HG02588 (cell line): ENCODE measurements around the gene ANTXR2.
A peak's percentile ranks its signal among the peaks of the same experiment; 100 is the strongest.

Experiments used
- ATAC-seq: cut with Tn5 transposase; IDR thresholded peaks from one replicate; pipeline ENCODE4 v1.9.1; 2021; ENCODE audit warnings: mild to moderate bottlenecking, moderate library complexity; ENCODE audit not compliant: unreplicated experiment

The ANTXR2 gene

GRCh38 chr4:80069837-80070731 lies 2.9 kb downstream of the ANTXR2 start:
- no peak for ATAC-seq

GRCh38 chr4:80069108-80069836 lies 3.8 kb downstream of the ANTXR2 start:
- no peak for ATAC-seq

DNA sequence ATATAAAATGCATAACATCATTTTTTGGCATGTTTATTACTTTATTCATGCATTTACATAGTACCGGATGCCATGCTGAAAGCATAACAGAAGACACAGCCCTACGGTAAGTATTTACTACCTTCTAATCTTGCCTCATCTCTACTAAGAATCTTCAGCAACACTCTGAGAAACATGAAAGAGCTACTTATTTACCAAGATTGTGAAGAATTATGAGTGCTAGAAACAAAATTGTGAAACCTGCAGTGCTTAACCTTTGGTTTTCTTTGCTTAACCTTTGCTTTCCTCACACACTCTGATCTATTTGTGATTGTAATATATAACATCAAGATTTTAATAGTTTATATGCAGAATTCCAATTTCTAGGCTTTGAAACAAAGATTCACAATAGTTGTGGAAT lies 7.4 kb downstream of the ANTXR2 start:
- ATAC-seq, result no peak

DNA sequence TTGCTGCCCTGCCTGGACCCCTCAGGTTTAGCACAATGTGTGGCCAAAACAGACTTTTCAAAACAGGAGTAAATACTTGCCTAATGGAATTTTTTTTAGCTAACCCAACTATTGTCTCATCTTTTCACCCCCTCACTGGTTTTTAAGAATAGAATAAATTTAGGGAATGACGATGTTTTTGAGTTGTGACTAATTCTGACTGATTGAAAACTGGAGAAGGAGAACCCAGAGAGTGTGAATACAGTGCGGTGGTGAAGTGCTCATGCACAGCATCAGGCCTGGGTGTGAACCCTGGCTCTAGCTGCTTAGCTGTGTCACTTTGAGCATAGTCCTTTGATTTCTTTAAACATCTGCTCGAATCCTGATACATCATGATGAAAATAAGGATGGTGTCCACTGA lies 10.5 kb downstream of the ANTXR2 start:
- no peak for ATAC-seq

DNA sequence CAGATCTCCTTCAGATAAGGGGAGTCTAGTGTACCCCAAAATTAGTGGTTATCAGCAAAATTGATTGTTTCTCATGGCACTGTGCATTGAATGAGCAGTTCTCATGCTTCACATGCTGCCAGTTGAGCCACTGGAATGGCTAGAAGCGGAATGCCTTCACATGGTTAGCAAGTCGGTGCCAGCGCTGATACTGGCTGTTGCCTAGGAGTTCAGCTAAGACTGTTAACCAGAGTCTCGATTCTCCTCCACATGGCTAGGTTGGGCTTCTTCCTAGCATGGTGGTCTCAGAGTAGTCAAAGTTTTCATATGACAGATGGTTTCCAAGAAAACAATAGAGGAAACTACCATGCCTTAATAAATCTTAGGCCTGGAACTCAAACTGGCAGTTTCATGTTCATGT lies 12.2 kb downstream of the ANTXR2 start:
- no peak for ATAC-seq

DNA sequence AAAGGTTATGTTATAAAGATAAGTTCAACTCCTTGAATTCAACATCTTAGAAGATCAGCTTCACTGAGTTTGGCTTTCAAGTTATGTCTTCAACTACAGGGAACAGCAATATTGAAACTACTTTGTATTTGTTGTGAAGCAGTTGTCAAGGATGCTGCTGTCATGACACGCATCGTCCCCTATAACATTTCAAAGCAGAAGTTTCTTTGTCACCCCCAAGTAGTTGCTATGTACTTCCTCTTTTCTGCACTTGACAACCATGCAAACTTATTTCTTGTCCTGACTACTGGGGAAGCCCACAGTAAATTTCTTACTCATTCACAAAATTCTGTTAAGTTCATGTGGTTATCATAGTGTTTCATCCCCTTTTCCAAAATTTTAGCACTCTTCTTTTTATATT lies 14.3 kb downstream of the ANTXR2 start:
- peak; percentile 100 for ATAC-seq

DNA sequence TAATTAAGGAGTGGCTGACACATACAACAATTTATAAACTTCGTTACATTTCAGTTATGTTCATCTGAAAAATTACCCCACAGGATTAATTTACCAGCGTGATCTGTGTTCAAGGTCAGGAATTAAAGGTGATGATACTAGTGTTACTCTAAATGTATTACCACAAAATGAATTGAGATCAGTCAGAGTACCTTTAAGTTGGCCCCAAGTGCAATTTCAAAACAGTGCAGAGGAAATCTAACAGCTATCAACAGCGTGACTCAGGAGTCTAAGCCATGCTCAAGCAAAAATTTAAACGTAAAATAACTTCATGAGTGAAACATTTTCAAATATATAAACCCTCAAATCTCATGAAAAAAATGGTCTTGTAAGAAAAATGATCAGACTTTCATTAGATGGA lies 18.7 kb downstream of the ANTXR2 start:
- ATAC-seq, result no peak

GRCh38 chr4:80053140-80053910 lies 19.7 kb downstream of the ANTXR2 start:
- no peak for ATAC-seq

- no peak for ATAC-seq
Observed at GRCh38 chr4:80049813-80050534, 23.1 kb downstream of the ANTXR2 start.

DNA sequence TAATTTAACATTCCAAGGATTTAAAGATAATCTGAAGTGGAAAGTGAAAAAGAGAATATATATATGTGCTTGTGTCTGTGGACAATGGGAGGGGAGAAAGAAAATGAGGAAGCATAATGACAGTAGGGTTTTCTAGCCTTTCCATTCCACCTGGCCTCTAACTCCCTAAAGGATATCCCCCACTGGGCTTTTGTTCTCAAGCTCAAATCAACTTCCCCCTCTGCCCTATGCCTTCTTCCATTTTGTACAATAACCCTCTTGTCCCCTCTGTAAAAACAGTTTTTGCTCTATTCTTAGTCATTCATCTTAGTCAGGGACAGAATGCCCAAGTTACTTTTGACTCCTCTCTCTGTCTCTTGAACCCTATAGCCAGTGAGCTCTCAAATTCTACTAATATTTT lies 23.6 kb downstream of the ANTXR2 start:
- no peak for ATAC-seq

- no peak for ATAC-seq
Observed at GRCh38 chr4:80045786-80046185, 27.2 kb downstream of the ANTXR2 start.

- no peak for ATAC-seq
Observed at GRCh38 chr4:80043541-80043940, 29.5 kb downstream of the ANTXR2 start.

- no peak for ATAC-seq
Observed at GRCh38 chr4:80042821-80043220, 30.2 kb downstream of the ANTXR2 start.

DNA sequence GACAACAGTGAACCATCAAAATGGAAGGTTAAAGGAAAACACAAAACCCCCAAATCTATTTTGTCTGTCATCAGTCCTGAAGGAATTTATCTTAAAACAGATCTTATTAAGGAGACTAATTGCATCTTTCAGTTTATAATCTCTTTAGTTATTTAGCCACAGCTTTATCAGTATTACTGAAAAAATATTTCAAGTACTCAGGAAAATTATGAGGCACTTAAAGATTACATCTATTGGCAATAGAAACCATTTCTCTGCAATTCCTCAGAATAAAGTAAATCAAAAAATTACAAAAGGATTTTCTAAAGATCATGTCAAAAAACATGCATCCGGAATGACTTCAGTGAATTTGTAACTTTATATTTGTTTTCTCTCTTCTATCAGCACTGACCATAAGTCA lies 35.2 kb downstream of the ANTXR2 start:
- ATAC-seq, result no peak

DNA sequence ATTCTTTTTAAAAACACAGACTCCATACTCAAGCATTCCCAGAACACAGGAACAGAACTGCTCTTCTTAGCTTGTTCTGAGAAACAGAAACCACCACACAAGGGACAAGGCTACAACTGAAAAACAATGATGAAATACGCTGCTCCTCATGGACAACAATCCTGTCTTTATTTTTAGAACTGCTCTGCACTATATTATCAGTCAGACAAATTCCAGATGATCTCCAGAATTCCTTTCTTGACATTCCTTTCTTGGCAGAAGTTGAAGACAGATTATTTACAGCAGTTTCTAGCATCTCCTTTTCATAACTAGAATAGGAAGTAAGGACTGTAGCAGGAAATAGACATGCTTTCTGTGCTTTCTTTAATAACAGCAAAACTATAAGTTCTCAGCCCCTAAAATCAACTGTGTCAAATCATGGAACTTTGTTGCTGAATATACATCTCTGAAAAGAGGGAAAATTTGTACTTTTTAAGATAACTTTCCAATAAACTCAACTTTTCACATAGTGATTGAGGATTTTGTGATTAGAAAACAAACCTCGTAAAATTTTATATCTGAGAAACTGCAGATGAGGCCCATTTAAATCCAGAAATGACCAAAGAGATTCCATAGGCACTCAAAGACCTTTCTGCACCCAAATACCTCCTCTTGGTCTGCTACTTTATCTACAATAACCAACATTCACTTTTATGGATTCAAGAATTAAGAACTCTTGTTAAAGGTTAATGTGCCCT lies 35.9 kb downstream of the ANTXR2 start:
- ATAC-seq, result no peak

DNA sequence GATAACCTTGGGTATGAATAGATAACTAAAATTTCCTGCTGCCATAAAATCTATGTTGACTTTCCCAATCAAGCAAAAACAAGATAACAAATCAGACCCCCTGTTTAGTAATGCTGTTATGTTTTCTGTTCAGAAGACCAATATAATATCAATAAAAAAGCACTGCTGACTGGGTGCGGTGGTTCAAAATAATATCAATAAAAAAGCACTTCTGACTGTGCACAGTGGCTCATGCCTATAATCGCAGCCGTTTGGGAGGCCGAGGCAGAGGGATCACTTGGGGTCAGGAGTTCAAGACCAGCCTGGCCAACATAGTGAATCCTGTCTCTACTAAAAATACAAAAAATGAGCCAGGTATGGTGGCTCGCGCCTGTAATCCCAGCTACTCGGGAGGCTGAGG lies 36.7 kb downstream of the ANTXR2 start:
- ATAC-seq, result no peak

- no peak for ATAC-seq
Observed at GRCh38 chr4:80035336-80035735, 37.7 kb downstream of the ANTXR2 start.

DNA sequence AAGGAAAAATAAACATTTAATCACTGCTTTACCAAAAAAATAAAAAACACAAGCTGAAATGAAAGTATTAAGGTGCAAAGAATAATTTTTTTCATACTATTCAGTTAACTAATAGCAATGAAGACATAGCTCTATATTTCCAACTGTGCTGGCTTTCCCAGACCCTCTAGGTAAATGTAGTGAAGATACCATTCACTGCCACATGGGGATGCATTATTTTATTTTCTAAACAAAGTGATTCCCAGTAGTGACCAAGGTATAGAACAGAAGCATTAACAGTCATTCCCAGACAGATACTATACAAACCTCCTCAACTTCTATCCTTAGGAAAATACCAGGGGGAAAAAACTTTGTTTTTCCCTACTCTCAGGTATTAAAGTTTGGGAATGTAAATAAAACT lies 39.4 kb downstream of the ANTXR2 start:
- no peak for ATAC-seq

- ATAC-seq, result no peak
Observed at GRCh38 chr4:80029364-80029763, 43.7 kb downstream of the ANTXR2 start.

DNA sequence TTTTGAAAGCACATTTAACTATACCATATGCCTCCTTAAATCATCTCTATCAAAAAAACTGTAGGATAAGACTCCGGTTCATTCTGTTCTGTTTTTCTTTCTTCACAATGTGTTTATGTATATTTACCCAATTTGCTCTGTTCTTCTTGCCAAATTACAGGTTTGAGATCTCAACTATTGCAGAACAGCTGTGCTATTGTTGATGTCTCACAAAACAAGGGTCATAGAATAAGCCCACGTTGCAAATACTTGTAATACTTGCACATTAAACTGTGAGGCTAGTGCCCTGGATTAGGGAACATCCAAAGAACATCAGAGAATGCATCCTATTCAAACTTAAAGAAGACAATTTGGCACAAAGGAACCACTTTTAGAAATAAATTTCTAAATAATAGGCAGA lies 45.4 kb downstream of the ANTXR2 start:
- no peak for ATAC-seq
